ENCODE results near the gene PIEZO1.

Gene PIEZO1

DNA sequence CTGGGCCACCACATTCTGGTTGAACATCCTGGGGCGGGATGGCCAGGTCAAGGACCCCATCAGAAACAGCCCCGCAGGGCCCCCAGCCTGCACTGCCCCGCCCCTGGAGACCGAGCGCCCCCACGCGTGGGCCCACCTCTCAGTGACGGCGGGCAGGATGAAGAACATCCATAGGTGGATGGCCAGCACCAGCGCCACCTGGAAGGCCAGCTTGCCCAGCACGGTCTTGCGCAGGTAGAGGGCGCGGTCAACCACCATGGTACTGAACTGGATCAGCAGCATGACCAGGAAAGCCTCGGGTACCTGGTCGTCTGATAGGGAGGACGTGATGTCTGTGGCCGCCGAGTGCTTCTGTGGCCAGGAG is 65.1 kb downstream of the PIEZO1 start:
- H3K4me3 ChIP-seq (ENCODE audit: low read depth, low read length): no peak overlapping the region
- TF ChIP-seq POLR2A (IDR thresholded peaks at IDR 0.05; ENCODE audit: extremely low read depth, insufficient read length): no peak
- no peak for TF ChIP-seq MYC (IDR thresholded peaks at IDR 0.05; ENCODE audit: low read depth, low read length)
- TF ChIP-seq, protein P1, sequence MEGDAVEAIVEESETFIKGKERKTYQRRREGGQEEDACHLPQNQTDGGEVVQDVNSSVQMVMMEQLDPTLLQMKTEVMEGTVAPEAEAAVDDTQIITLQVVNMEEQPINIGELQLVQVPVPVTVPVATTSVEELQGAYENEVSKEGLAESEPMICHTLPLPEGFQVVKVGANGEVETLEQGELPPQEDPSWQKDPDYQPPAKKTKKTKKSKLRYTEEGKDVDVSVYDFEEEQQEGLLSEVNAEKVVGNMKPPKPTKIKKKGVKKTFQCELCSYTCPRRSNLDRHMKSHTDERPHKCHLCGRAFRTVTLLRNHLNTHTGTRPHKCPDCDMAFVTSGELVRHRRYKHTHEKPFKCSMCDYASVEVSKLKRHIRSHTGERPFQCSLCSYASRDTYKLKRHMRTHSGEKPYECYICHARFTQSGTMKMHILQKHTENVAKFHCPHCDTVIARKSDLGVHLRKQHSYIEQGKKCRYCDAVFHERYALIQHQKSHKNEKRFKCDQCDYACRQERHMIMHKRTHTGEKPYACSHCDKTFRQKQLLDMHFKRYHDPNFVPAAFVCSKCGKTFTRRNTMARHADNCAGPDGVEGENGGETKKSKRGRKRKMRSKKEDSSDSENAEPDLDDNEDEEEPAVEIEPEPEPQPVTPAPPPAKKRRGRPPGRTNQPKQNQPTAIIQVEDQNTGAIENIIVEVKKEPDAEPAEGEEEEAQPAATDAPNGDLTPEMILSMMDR (IDR thresholded peaks at IDR 0.05; ENCODE audit: low read depth, low read length): no peak
- no peak for DNase-seq (ENCODE audit: low read depth)

DNA sequence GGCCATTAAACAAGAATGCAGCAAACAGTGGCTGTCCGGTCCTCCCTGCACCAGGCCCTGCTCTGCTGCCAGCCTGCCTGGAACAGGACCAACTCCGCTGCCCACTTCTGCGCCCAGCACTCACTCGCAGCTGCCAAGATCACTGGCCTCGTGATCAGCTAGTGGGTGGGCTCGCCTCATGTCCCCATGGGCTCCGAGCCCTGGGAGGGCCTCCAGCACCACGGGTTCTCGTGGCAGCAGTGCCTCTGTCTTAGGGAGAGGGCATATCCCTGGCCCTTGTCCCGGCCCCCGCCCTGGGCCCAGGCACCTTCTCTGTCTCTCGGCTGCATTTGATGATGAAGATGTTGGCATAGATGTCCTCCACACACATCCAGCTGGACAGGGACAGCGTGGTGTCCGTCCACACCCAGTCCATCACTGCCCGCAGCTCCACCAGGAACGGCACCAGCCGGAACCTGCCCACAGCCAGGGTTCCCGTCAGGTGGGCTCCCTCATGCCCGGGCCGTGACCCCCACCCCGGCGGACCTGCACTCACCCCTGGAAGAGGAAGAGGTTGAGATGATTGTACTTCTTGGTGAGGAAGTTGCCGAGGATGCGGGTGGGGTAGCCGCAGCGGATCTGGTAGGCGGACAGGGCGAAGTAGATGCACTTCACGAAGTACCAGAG is 65.6 kb downstream of the PIEZO1 start:
- TF ChIP-seq POLR2A (IDR thresholded peaks at IDR 0.05; ENCODE audit: extremely low read depth, insufficient read length) (no peak), MYC (IDR thresholded peaks at IDR 0.05; ENCODE audit: low read depth, low read length) (no peak)
- TF ChIP-seq, protein P1 (IDR thresholded peaks at IDR 0.05; ENCODE audit: low read depth, low read length): no peak
- TF ChIP-seq, protein P2, sequence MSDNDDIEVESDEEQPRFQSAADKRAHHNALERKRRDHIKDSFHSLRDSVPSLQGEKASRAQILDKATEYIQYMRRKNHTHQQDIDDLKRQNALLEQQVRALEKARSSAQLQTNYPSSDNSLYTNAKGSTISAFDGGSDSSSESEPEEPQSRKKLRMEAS (IDR thresholded peaks at IDR 0.05; ENCODE audit: low read depth, low read length): no peak
- no peak overlapping the region for H3K4me3 ChIP-seq (ENCODE audit: low read depth, low read length)
- DNase-seq (ENCODE audit: low read depth): no peak

DNA sequence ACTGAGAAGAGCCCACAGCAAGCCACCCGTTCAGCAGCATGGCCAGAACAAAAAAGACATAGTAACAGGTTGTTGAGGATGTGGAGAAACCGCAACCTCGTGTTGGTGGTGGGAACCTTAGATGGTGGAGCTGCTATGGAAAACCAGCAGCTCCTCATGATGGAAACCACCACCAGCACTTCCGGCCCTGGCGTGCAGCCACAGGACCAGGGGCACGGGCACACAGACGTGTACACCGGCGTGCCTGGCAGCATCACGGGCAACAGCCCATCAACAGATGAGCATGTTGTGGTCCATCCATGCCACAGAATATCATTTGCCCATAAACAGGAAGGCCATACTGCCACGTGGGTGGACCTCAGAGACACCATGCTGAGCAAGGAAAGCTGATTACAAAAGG is 66.8 kb downstream of the PIEZO1 start:
- DNase-seq (ENCODE audit: low read depth): no peak
- TF ChIP-seq POLR2A (IDR thresholded peaks at IDR 0.05; ENCODE audit: extremely low read depth, insufficient read length) (no peak), MYC (IDR thresholded peaks at IDR 0.05; ENCODE audit: low read depth, low read length) (no peak)
- TF ChIP-seq, protein P1 (IDR thresholded peaks at IDR 0.05; ENCODE audit: low read depth, low read length): no peak
- TF ChIP-seq, protein P2 (IDR thresholded peaks at IDR 0.05; ENCODE audit: low read depth, low read length): no peak
- no peak overlapping the region for H3K4me3 ChIP-seq (ENCODE audit: low read depth, low read length)

DNA sequence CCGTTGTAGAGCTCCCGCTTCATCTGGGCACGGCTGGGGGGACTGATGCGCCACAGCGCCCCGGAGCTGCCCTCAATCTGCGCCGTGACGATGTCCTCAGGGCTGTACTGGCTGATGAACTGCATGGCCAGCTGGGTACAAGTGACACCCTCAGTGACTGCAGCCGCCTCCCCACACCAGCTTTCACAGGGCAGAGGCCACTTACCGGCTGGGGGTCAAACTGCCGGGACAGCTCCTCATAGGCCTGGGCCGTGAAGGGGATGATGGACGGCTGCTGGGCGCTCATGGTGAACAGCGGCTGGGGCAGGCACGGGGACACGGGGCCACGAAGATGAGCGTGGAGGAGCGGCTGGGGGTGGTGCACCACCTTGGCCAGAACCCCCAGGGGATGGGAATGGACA is 68.4 kb downstream of the PIEZO1 start:
- TF ChIP-seq, protein P1 (IDR thresholded peaks at IDR 0.05; ENCODE audit: low read depth, low read length): no peak
- TF ChIP-seq POLR2A (IDR thresholded peaks at IDR 0.05; ENCODE audit: extremely low read depth, insufficient read length) (no peak), MYC (IDR thresholded peaks at IDR 0.05; ENCODE audit: low read depth, low read length) (no peak)
- TF ChIP-seq, protein P2 (IDR thresholded peaks at IDR 0.05; ENCODE audit: low read depth, low read length): no peak
- H3K4me3 ChIP-seq (ENCODE audit: low read depth, low read length): no peak overlapping the region
- DNase-seq (ENCODE audit: low read depth): no peak

DNA sequence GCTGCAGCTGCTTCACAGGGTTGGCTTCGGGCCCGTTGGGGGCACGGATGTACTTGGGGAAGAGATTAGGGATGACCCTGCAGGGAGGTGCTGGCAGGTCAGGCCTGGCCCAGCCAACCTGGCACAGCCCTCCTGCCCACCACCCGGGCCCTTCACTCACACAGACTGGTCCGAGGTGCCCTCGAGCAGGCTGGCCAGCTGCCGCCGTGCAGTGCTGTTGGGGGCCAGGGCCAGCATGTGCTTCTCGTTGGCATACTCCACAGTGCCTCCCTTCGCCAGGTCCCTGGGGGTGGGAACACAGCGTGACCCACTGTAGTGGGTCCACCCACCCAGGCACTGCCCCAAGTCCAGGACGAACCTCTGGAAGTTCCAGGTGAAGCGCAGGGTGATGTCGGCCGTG is 68.8 kb downstream of the PIEZO1 start:
- TF ChIP-seq, protein P2 (IDR thresholded peaks at IDR 0.05; ENCODE audit: low read depth, low read length): no peak
- TF ChIP-seq POLR2A (IDR thresholded peaks at IDR 0.05; ENCODE audit: extremely low read depth, insufficient read length) (no peak), MYC (IDR thresholded peaks at IDR 0.05; ENCODE audit: low read depth, low read length) (no peak)
- TF ChIP-seq, protein P1 (IDR thresholded peaks at IDR 0.05; ENCODE audit: low read depth, low read length): no peak
- no peak overlapping the region for H3K4me3 ChIP-seq (ENCODE audit: low read depth, low read length)

More for the DNA sequence above, 68.8 kb downstream of the PIEZO1 start:
- DNase-seq (ENCODE audit: low read depth): no peak
